GM12873 (cell line): Measurements from ENCODE around the gene MAEA.

ENCODE experiments used
- TF ChIP-seq, protein P1 (sequence below): IDR thresholded peaks from 2 replicates; pipeline ENCODE4 v1.5.1; 2012; ENCODE audit warnings: low read depth, mild to moderate bottlenecking, moderate library complexity, low read length, control low read depth; ENCODE audit not compliant: insufficient read depth; ENCODE audit errors: missing control alignments

The MAEA gene

GRCh38 chr4:1385373-1386340 lies 96.0 kb downstream of the MAEA start:
- TF ChIP-seq, protein P1, sequence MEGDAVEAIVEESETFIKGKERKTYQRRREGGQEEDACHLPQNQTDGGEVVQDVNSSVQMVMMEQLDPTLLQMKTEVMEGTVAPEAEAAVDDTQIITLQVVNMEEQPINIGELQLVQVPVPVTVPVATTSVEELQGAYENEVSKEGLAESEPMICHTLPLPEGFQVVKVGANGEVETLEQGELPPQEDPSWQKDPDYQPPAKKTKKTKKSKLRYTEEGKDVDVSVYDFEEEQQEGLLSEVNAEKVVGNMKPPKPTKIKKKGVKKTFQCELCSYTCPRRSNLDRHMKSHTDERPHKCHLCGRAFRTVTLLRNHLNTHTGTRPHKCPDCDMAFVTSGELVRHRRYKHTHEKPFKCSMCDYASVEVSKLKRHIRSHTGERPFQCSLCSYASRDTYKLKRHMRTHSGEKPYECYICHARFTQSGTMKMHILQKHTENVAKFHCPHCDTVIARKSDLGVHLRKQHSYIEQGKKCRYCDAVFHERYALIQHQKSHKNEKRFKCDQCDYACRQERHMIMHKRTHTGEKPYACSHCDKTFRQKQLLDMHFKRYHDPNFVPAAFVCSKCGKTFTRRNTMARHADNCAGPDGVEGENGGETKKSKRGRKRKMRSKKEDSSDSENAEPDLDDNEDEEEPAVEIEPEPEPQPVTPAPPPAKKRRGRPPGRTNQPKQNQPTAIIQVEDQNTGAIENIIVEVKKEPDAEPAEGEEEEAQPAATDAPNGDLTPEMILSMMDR, result no peak
